Tibial nerve (tissue), 4 donors: Measurements from ENCODE around the gene PLXDC1. TPM values are rescaled to one million over a fixed set of nuclear protein-coding genes. Genes with fewer than 3 reads are reported as not detected.
A peak's percentile ranks its signal among the peaks of the same experiment; 100 is the strongest.

Experiments used
- DNase-seq, 2 donors: peaks; one replicate each; pipeline ENCODE4 v3.0.0-alpha.2; 2019; ENCODE audit warnings: low spot score in 2 of 2
- H3K27ac ChIP-seq, 4 donors: fragments of 200-600 bp; sonication (generic) in 3 of 4; one replicate each; pipeline ENCODE4 v1.5.1; 2017 to 2019; ENCODE audit warnings: mild to moderate bottlenecking in 1 of 4
- H3K27me3 ChIP-seq, 2 donors: fragments of 200-600 bp; sonication (generic) in 1 of 2; one replicate each; pipeline versions ENCODE4 v1.5.1 to v1.6.0; 2017 to 2019
- H3K36me3 ChIP-seq, 3 donors: fragments of 200-600 bp; sonication (generic); one replicate each; pipeline ENCODE4 v1.5.1; 2018 to 2019
- H3K4me1 ChIP-seq, 4 donors: fragments of 200-600 bp; sonication (generic) in 3 of 4; one replicate each; pipeline ENCODE4 v1.5.1; 2017 to 2019
- H3K4me3 ChIP-seq, 4 donors: fragments of 200-600 bp; sonication (generic) in 3 of 4; one replicate each; pipeline ENCODE4 v1.5.1; 2017 to 2019; ENCODE audit warnings: mild to moderate bottlenecking in 1 of 4, moderate library complexity in 1 of 4
- H3K9me3 ChIP-seq, 4 donors: fragments of 200-600 bp; sonication (generic) in 3 of 4; one replicate each; pipeline ENCODE4 v1.5.1; 2017 to 2019
- CTCF ChIP-seq, 5 experiments: fragments of 200-600 bp in 3 of 5; fragments of 450-650 bp in 2 of 5; sonication (generic) in 3 of 5; IDR thresholded peaks; one replicate each; pipeline ENCODE4 v1.5.1; 2016 to 2019; ENCODE audit warnings: antibody characterized with exemption in 5 of 5, mild to moderate bottlenecking in 3 of 5, moderate library complexity in 2 of 5
- EP300 ChIP-seq, 2 donors: sonication (generic); formaldehyde crosslinking; IDR thresholded peaks; one replicate each; pipeline ENCODE4 v1.6.1; 2017; ENCODE audit warnings: antibody characterized with exemption in 2 of 2, mild to moderate bottlenecking in 1 of 2
- POLR2A ChIP-seq, 2 donors: fragments of 450-650 bp; IDR thresholded peaks; one replicate each; pipeline ENCODE4 v1.6.1; 2017; ENCODE audit warnings: antibody characterized with exemption in 2 of 2, mild to moderate bottlenecking in 2 of 2, moderate library complexity in 2 of 2
- WGBS, 2 donors: methylation state at CpG; one replicate each; pipeline ENCODE4 v1.1.5; 2018; 5-methylcytosine and 5-hydroxymethylcytosine counted together
- total RNA-seq, 4 donors: library from RNA; depleted of rRNA; stranded (reverse); fragments of >200 nt; gene quantifications; one replicate each; pipeline ENCODE4 v1.1.0, GENCODE V29; 2016

Gene PLXDC1
- total RNA-seq, 4 donors from 2014 or later, result 34.1 to 95.1 (median 42.4) TPM

- H3K36me3 ChIP-seq, result no peaks in the 10 kb centered on the region
- peaks cover 0 to 69% (median 32%) of the 10 kb centered on the region in 4 donors for H3K4me1 ChIP-seq
- H3K27ac ChIP-seq, result peak overlapping the region in 3 of 4 donors; percentile 47 to 73 (median 60)
- no peak overlapping the region for H3K4me3 ChIP-seq
- WGBS, 2 donors, result 41% methylated on average over 5 of the region's 5 CpGs
- no peak for TF ChIP-seq EP300 (IDR thresholded peaks at IDR 0.05)
- TF ChIP-seq POLR2A (IDR thresholded peaks at IDR 0.05), result no peak
- TF ChIP-seq CTCF (IDR thresholded peaks at IDR 0.05), result no peak
- peak in 1 of 2 donors; percentile 50 for DNase-seq
- H3K27me3 ChIP-seq, result peaks cover 0 to 4% of the 10 kb centered on the region in 2 donors
- no peaks in the 10 kb centered on the region for H3K9me3 ChIP-seq
Measured at GRCh38 chr17:39095309-39095686, 56.1 kb downstream of the PLXDC1 start.

DNA sequence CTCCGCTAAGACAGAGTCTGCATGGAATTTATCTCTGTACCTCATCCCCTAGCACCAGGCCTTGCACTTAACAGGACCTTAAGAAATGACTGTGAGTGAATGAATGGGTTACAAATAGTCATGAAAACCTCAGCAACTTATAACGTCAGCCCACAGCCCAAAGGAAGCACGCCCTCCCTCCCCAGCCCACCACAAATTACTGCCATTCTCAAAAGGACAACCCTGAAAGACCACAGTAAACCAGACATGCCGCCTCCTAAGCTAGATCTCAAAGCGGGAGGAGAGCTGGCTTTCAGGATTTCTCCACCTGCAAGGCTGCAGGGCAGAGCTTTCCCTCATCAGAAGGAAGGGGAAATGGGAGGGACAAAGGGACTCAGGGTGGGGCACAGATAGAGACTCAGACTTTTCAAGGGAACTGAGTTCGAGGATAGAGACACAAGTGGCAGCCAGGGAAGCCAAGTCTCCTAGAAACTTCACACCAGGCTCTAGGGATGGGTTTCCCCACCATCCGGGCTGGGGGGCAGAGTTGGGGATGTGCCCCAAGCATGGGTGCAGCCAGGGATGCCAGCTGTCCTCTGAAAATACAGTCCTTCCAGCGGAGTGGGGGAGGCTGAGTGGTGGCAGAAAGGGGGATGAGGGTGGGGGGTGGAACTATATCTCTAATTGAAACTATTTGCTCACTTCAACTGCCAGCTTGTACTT, 56.7 kb downstream of the PLXDC1 start:
- TF ChIP-seq POLR2A (IDR thresholded peaks at IDR 0.05), result no peak
- H3K4me1 ChIP-seq, result peaks cover 0 to 64% (median 32%) of the 10 kb centered on the region in 4 donors
- WGBS, 2 donors, result 51 to 59% methylated on average over 8 of the region's 8 CpGs

DNA sequence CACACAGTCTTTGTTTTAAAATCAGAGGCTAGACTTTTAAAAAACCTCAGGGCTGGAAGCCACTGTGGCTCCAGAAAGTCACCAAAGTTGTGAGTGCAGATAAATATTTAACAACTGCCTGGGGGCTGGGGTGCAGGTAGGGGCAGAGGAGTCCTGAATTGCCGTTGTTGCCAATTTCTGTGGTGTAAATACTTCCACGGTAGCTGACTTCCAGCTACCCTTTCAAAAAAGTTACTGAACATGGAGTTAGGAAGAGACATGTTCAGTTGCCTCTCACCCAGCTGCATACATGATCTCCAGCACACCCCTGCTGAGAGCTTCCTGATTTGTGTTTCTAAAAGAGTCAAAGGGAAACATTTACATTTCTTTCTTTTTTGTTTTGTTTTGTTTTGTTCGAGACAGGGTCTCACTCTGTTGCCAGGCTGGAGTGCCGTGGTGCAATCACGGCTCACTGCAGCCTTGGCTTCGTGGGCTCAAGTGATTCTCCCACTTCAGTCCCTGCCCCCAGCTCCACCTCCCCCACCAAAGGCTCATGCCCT, 58.7 kb downstream of the PLXDC1 start:
- peak overlapping the region in 1 of 4 donors; percentile 23 for H3K27ac ChIP-seq
- no peak overlapping the region for H3K4me3 ChIP-seq
- WGBS, 2 donors, result 49 to 50% methylated on average over 6 of the region's 6 CpGs
- no peaks in the 10 kb centered on the region for H3K36me3 ChIP-seq
- DNase-seq, result no peak
- H3K27me3 ChIP-seq, result no peaks in the 10 kb centered on the region
- H3K9me3 ChIP-seq, result no peaks in the 10 kb centered on the region
- peaks cover 0 to 47% (median 32%) of the 10 kb centered on the region in 4 donors for H3K4me1 ChIP-seq
- TF ChIP-seq EP300 (IDR thresholded peaks at IDR 0.05) (no peak), POLR2A (IDR thresholded peaks at IDR 0.05) (no peak), CTCF (IDR thresholded peaks at IDR 0.05) (no peak)

More for the DNA sequence above, 56.7 kb downstream of the PLXDC1 start:
- H3K9me3 ChIP-seq, result no peaks in the 10 kb centered on the region
- H3K27ac ChIP-seq, result peak overlapping the region in 3 of 4 donors; percentile 47 to 60 (median 56)
- peaks cover 0 to 4% of the 10 kb centered on the region in 2 donors for H3K27me3 ChIP-seq
- H3K36me3 ChIP-seq, result no peaks in the 10 kb centered on the region
- no peak for DNase-seq
- no peak overlapping the region for H3K4me3 ChIP-seq

- peaks cover 0 to 33% (median 24%) of the 10 kb centered on the region in 4 donors for H3K4me1 ChIP-seq
- no peaks in the 10 kb centered on the region for H3K9me3 ChIP-seq
- H3K27me3 ChIP-seq, result no peaks in the 10 kb centered on the region
- WGBS, 2 donors, result 74 to 80% methylated on average over 15 of the region's 15 CpGs
- H3K36me3 ChIP-seq, result no peaks in the 10 kb centered on the region
- DNase-seq, result no peak
- no peak overlapping the region for H3K4me3 ChIP-seq
- H3K27ac ChIP-seq, result no peak overlapping the region
- TF ChIP-seq POLR2A (IDR thresholded peaks at IDR 0.05) (no peak), CTCF (IDR thresholded peaks at IDR 0.05) (no peak), EP300 (IDR thresholded peaks at IDR 0.05) (no peak)
Measured at GRCh38 chr17:39090908-39091665, 60.4 kb downstream of the PLXDC1 start.

DNA sequence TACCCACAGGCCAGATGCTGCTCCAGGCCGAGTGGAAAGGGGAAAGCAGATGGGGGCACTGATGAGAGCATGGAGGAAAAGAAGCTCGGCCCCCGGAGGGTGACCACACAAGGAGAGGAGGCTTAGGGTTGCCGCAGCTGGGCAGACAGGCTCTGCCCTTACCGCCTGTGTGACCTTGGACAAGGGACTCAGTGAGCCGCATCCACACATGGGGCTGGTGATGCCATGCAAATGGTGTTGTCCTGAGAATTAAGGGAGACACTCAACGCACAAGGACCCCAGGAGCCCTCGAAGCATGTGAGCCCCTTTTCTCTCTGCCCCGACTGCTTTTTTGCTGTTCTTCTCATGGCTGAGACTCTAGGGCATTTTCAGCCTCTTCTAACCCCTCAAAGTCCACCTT, 61.0 kb downstream of the PLXDC1 start:
- no peaks in the 10 kb centered on the region for H3K36me3 ChIP-seq
- no peaks in the 10 kb centered on the region for H3K9me3 ChIP-seq
- H3K27me3 ChIP-seq, result no peaks in the 10 kb centered on the region
- TF ChIP-seq EP300 (IDR thresholded peaks at IDR 0.05) (no peak), CTCF (IDR thresholded peaks at IDR 0.05) (no peak), POLR2A (IDR thresholded peaks at IDR 0.05) (no peak)
- no peak overlapping the region for H3K4me3 ChIP-seq
- DNase-seq, result no peak
- 89 to 95% methylated on average over 9 of the region's 9 CpGs for WGBS, 2 donors
- H3K27ac ChIP-seq, result no peak overlapping the region
- peaks cover 0 to 26% (median 17%) of the 10 kb centered on the region in 4 donors for H3K4me1 ChIP-seq
